ENCODE measurements around the gene CDK2. TPM values are rescaled to one million over a fixed set of nuclear protein-coding genes. Genes with fewer than 3 reads are reported as not detected.

The CDK2 gene
- total RNA-seq, 2 donors from 2014 or later, result 5.4 to 13.8 TPM

GRCh38 chr12:55926738-55927587, 39.7 kb upstream of the CDK2 start:
- Histone ChIP-seq H3K36me3 (no peaks in the 10 kb centered on the region), H3K4me3 (peak overlapping the region; percentile 78 to 93), H3K4me1 (peaks cover 0 to 37% of the 10 kb centered on the region in 2 donors), H3K27ac (peak overlapping the region; percentile 94 to 99), H3K27me3 (no peaks in the 10 kb centered on the region), H3K9me3 (no peaks in the 10 kb centered on the region)
- peak; percentile 84 to 90 for TF ChIP-seq CTCF (IDR thresholded peaks at IDR 0.05)
- DNase-seq (ENCODE audit: low spot score), result peak; percentile 91

GRCh38 chr12:55927588-55928502, 38.8 kb upstream of the CDK2 start, which contains the start of gene PYM1:
PYM1 (minus strand) TSS chr12:55927894; CDS start chr12:55927761, 133 bp downstream.
- H3K4me1 ChIP-seq, result peaks cover 0 to 44% of the 10 kb centered on the region in 2 donors
- H3K9me3 ChIP-seq, result no peaks in the 10 kb centered on the region
- no peaks in the 10 kb centered on the region for H3K36me3 ChIP-seq
- no peaks in the 10 kb centered on the region for H3K27me3 ChIP-seq
- peak within 1 kb of the TSS; percentile 94 to 99 for H3K27ac ChIP-seq
- DNase-seq (ENCODE audit: low spot score), result peak; percentile 93
- peak within 1 kb of the TSS; percentile 78 to 93 for H3K4me3 ChIP-seq
- no peak for TF ChIP-seq CTCF (IDR thresholded peaks at IDR 0.05)

- H3K27ac ChIP-seq, result no peak overlapping the region
- peaks cover 0 to 51% of the 10 kb centered on the region in 2 donors for H3K4me1 ChIP-seq
- H3K36me3 ChIP-seq, result no peaks in the 10 kb centered on the region
- no peak for TF ChIP-seq CTCF (IDR thresholded peaks at IDR 0.05)
- H3K9me3 ChIP-seq, result no peaks in the 10 kb centered on the region
- no peaks in the 10 kb centered on the region for H3K27me3 ChIP-seq
- no peak overlapping the region for H3K4me3 ChIP-seq
- no peak for DNase-seq (ENCODE audit: low spot score)
Measured at GRCh38 chr12:55929306-55929791, 37.3 kb upstream of the CDK2 start.

GRCh38 chr12:55930771-55931316, 35.8 kb upstream of the CDK2 start, which contains the start of gene DGKA:
DGKA (plus strand) TSS chr12:55931162; CDS start chr12:55936504, 5,342 bp downstream.
- Histone ChIP-seq H3K9me3 (no peaks in the 10 kb centered on the region), H3K27ac (peak within 1 kb of the TSS; percentile 78 to 86), H3K27me3 (no peaks in the 10 kb centered on the region), H3K4me3 (peak within 1 kb of the TSS; percentile 66 to 76), H3K36me3 (no peaks in the 10 kb centered on the region), H3K4me1 (peaks cover 0 to 62% of the 10 kb centered on the region in 2 donors)
- TF ChIP-seq CTCF (IDR thresholded peaks at IDR 0.05), result peak; percentile 14 to 58
- DNase-seq (ENCODE audit: low spot score), result no peak

GRCh38 chr12:55931317-55931779, 35.3 kb upstream of the CDK2 start:
- no peak for DNase-seq (ENCODE audit: low spot score)
- Histone ChIP-seq H3K27me3 (no peaks in the 10 kb centered on the region), H3K4me3 (peak overlapping the region; percentile 66 to 76), H3K36me3 (no peaks in the 10 kb centered on the region), H3K27ac (peak overlapping the region; percentile 78 to 86), H3K4me1 (peaks cover 0 to 57% of the 10 kb centered on the region in 2 donors), H3K9me3 (no peaks in the 10 kb centered on the region)
- TF ChIP-seq CTCF (IDR thresholded peaks at IDR 0.05), result no peak
